Left lung (tissue), 10 donors: ENCODE measurements around the gene HS6ST1. TPM values are rescaled to one million over a fixed set of nuclear protein-coding genes. Genes with fewer than 3 reads are reported as not detected.

Experiments
- ATAC-seq: fragments of 200-7000 bp; cut with Tn5 transposase; one replicate; pipeline ENCODE4 v1.9.1; 2020; ENCODE audit warnings: moderate library complexity
- DNase-seq, 4 donors: peaks; one replicate each; pipeline ENCODE4 v3.0.0-alpha.2; 2013 to 2020
- H3K27ac ChIP-seq, 2 donors: fragments of 200-600 bp; sonication (generic) in 1 of 2; one replicate each; pipeline versions ENCODE4 v1.5.0 to v1.8.0; 2020 to 2021
- H3K27me3 ChIP-seq, 2 donors: fragments of 200-600 bp; sonication (generic) in 1 of 2; one replicate each; pipeline versions ENCODE4 v1.5.0 to v1.8.0; 2020 to 2021
- H3K36me3 ChIP-seq, 2 donors: fragments of 200-600 bp; sonication (generic) in 1 of 2; one replicate each; pipeline versions ENCODE4 v1.5.0 to v1.8.0; 2020 to 2021
- H3K4me1 ChIP-seq, 2 donors: fragments of 200-600 bp; one replicate each; pipeline ENCODE4 v1.8.0; 2021
- H3K4me3 ChIP-seq, 2 donors: fragments of 200-600 bp; sonication (generic) in 1 of 2; one replicate each; pipeline versions ENCODE4 v1.5.0 to v1.8.0; 2020 to 2021; ENCODE audit warnings: mild to moderate bottlenecking in 1 of 2
- H3K9me3 ChIP-seq, 2 donors: fragments of 200-600 bp; sonication (generic) in 1 of 2; one replicate each; pipeline versions ENCODE4 v1.5.0 to v1.8.0; 2020 to 2021
- CTCF ChIP-seq, 2 donors: fragments of 200-600 bp; sonication (generic) in 1 of 2; IDR thresholded peaks; one replicate each; pipeline versions ENCODE4 v1.5.0 to v1.8.0; 2021; ENCODE audit warnings: antibody characterized with exemption in 2 of 2
- intact Hi-C, 2 donors: fragments of 100-400 bp; cut with DNase I; formaldehyde crosslinking; loops; one replicate each; pipeline versions ENCODE4 v1.11.2 to v1.14.2; 2022
- polyA plus RNA-seq, 6 donors: library from polyadenylated mRNA; unstranded; fragments of 120-200 nt; gene quantifications; one replicate each; pipeline ENCODE4 v1.2.1, GENCODE V29; 2013; ENCODE audit not compliant: insufficient read length in 6 of 6
- total RNA-seq, 2 donors: library from RNA; stranded (reverse); fragmentation: NEBNext Ultra II Directional; extraction: Animal tissue kit (Norgen Biotek cat#: 25700); gene quantifications; one replicate each; pipeline ENCODE4 v1.2.1, GENCODE V29; 2021
- donor health status: DM: no; HTN: yes; CAD: no.
- donor health status: DM: no; HTN: no; CAD: no.

HS6ST1 gene
- total and polyA plus RNA-seq, 8 donors: 29.3 to 46.4 (median 37.2) TPM

GRCh38 chr2:128322715-128323554 lies 4.3 kb upstream of the HS6ST1 start:
- TF ChIP-seq CTCF (IDR thresholded peaks at IDR 0.05): no peak
- H3K4me3 ChIP-seq: peak overlapping the region in 1 of 2 donors; percentile 49
- H3K27me3 ChIP-seq: peaks cover 0 to under 1% of the 10 kb centered on the region in 2 donors
- peaks cover 0 to 25% of the 10 kb centered on the region in 2 donors for H3K4me1 ChIP-seq
- peak overlapping the region in 1 of 2 donors; percentile 81 for H3K27ac ChIP-seq
- no peaks in the 10 kb centered on the region for H3K36me3 ChIP-seq
- ATAC-seq: no peak
- peak in 3 of 4 donors; percentile 36 to 76 (median 45) for DNase-seq
- H3K9me3 ChIP-seq: no peaks in the 10 kb centered on the region
- intact Hi-C loops: no loop called here

GRCh38 chr2:128321784-128322714 lies 3.4 kb upstream of the HS6ST1 start:
- ATAC-seq (peak; percentile 90), DNase-seq (peak; percentile 86 to 95 (median 90))
- peak overlapping the region; percentile 76 to 81 for H3K27ac ChIP-seq
- H3K9me3 ChIP-seq: no peaks in the 10 kb centered on the region
- TF ChIP-seq CTCF (IDR thresholded peaks at IDR 0.05): peak; percentile 93 to 99
- peaks cover 0 to 10% of the 10 kb centered on the region in 2 donors for H3K27me3 ChIP-seq
- H3K36me3 ChIP-seq: no peaks in the 10 kb centered on the region
- H3K4me3 ChIP-seq: peak overlapping the region; percentile 43 to 49
- peaks cover 1 to 31% of the 10 kb centered on the region in 2 donors for H3K4me1 ChIP-seq
- intact Hi-C loops: no loop called here

GRCh38 chr2:128320906-128321771 lies 2.5 kb upstream of the HS6ST1 start:
- Histone ChIP-seq H3K36me3 (no peaks in the 10 kb centered on the region), H3K9me3 (no peaks in the 10 kb centered on the region), H3K4me1 (peaks cover 6 to 40% of the 10 kb centered on the region in 2 donors), H3K27ac (peak overlapping the region in 1 of 2 donors; percentile 76), H3K4me3 (no peak overlapping the region), H3K27me3 (peaks cover 0 to 12% of the 10 kb centered on the region in 2 donors)
- TF ChIP-seq CTCF (IDR thresholded peaks at IDR 0.05): no peak
- intact Hi-C loops: no loop called here
- ATAC-seq: no peak
- peak in 1 of 4 donors; percentile 61 for DNase-seq

- intact Hi-C loops: no loop called here
- H3K4me1 ChIP-seq: peaks cover 6 to 48% of the 10 kb centered on the region in 2 donors
- no peaks in the 10 kb centered on the region for H3K9me3 ChIP-seq
- peak in 1 of 4 donors; percentile 64 for DNase-seq
- H3K4me3 ChIP-seq: no peak overlapping the region
- H3K27me3 ChIP-seq: peaks cover 0 to 12% of the 10 kb centered on the region in 2 donors
- no peak for TF ChIP-seq CTCF (IDR thresholded peaks at IDR 0.05)
- no peak overlapping the region for H3K27ac ChIP-seq
- peaks cover 0 to 7% of the 10 kb centered on the region in 2 donors for H3K36me3 ChIP-seq
- ATAC-seq: no peak
Measured at GRCh38 chr2:128320192-128320905, 1.7 kb upstream of the HS6ST1 start.
